Spleen (tissue), 7 donors: ENCODE results near the gene DEUP1.

Experiments used
- POLR2A ChIP-seq, 3 donors: fragments of 450-650 bp; IDR thresholded peaks; one replicate each; pipeline ENCODE4 v1.5.1; 2017; ENCODE audit warnings: antibody characterized with exemption in 3 of 3, mild to moderate bottlenecking in 1 of 3
- POLR2AphosphoS5 ChIP-seq, 3 donors: sonication (generic); formaldehyde crosslinking; IDR thresholded peaks; one replicate each; pipeline ENCODE4 v1.5.1; 2017; ENCODE audit warnings: antibody characterized with exemption in 3 of 3
- TF ChIP-seq, protein P1 (sequence below), 11 experiments: fragments of 200-600 bp in 7 of 11; fragments of 450-650 bp in 4 of 11; sonication (generic) in 4 of 11; IDR thresholded peaks in 8 of 11; conservative IDR thresholded peaks in 3 of 11; 1 replicate in 7 of 11; 2 replicates in 4 of 11; pipeline versions ENCODE4 v1.4.0 to v1.8.0; 2016 to 2021; ENCODE audit warnings: antibody characterized with exemption in 11 of 11, inconsistent platforms in 4 of 11, mild to moderate bottlenecking in 1 of 11
- donor health status: DM: no; HTN: no; CAD: no; lungs with moderate emphysema.
- donor health status: DM: no; HTN: no; CAD: no.
- donor health status: DM: no; HTN: no; CAD: no.

DNA sequence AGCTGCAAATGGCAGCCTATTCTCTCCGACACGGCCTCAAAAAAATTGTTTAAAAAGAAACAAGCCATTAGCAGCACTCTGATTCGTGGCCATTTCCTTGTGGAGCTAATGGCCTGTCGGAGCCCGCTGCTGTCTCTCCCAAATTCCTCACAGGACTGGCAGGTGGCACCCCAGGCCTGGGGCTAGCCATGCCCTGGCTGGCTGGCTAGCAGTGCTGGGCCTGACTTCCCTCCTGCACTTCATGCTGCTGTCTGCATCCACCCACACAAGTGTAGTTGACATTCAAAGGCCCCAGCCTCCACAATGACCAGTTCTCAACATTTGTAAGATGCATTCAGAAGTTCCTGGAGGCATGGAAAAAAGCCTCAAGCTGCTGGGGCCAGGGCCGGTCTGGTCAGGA lies 151.2 kb downstream of the DEUP1 start:
- TF ChIP-seq, protein P1, sequence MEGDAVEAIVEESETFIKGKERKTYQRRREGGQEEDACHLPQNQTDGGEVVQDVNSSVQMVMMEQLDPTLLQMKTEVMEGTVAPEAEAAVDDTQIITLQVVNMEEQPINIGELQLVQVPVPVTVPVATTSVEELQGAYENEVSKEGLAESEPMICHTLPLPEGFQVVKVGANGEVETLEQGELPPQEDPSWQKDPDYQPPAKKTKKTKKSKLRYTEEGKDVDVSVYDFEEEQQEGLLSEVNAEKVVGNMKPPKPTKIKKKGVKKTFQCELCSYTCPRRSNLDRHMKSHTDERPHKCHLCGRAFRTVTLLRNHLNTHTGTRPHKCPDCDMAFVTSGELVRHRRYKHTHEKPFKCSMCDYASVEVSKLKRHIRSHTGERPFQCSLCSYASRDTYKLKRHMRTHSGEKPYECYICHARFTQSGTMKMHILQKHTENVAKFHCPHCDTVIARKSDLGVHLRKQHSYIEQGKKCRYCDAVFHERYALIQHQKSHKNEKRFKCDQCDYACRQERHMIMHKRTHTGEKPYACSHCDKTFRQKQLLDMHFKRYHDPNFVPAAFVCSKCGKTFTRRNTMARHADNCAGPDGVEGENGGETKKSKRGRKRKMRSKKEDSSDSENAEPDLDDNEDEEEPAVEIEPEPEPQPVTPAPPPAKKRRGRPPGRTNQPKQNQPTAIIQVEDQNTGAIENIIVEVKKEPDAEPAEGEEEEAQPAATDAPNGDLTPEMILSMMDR (IDR thresholded peaks at IDR 0.05 in 8 of 11, conservative IDR thresholded peaks at IDR 0.05 in 3 of 11), result no peak
- TF ChIP-seq POLR2AphosphoS5 (IDR thresholded peaks at IDR 0.05), result no peak
- TF ChIP-seq POLR2A (IDR thresholded peaks at IDR 0.05), result no peak
